ENCODE data around the gene NPTN.

The NPTN gene

DNA sequence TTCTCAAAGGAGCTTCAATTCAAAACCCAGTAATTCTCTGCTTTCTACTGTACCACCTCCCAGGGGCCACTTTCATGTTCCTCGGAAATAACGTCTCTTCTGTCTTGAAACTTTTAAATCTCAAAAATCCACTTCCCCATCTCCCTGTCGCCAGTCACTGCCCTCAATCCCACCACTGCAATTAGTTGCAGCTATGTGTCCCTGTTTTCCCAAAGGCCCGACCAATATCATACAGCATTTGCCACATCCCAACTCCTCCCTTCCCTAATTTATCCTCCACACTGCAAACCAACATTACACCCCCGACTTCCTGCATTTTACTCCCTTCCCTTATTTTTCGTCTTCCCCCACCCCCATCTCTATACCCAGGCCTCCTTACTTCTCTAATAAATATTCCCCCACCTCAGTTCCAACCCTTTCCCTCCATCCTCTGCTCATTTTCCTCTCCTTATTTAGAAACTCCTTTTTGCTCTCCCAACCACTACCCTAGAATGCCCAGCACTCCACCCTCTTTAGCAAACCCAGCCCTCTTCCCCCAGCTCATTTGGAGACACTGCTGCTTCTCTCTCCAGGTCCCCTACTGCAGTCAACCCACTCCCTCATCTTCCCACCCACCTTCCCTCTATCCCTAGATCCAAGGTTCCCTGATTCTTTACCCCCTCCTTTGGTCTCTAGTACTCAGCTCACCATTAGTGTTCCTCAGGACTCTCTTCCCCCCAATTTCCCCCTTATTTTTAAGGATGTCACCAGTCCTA is 1.1 kb downstream of the NPTN start:
- no peak for FAIRE-seq

DNA sequence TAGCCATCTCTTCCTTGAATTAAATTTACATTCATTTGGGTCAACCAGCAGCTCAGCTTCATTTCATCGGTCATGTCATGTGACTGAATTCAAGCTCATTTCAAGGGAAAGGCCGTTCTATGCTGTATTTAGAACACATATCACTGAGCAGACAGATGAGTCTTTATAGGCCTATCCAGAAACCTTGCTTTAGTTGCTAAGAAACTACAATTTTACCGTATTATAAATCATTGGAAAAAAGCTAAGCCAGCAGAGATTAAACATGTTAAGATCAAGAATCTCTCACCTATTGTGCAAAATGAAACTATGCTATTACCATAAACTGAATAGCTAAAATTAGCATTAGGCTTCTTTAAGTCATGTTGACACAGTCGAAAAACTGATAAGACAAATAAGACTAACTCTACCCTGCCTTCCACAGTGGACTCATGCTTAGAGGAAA is 2.2 kb downstream of the NPTN start:
- no peak for FAIRE-seq

- FAIRE-seq: no peak
Observed at GRCh38 chr15:73629798-73630429, 3.3 kb downstream of the NPTN start.

GRCh38 chr15:73628976-73629797 is 4.0 kb downstream of the NPTN start:
- FAIRE-seq: no peak

- FAIRE-seq: no peak
Observed at GRCh38 chr15:73628102-73628501, 5.1 kb downstream of the NPTN start.

- FAIRE-seq: no peak
Observed at GRCh38 chr15:73626072-73626471, 7.1 kb downstream of the NPTN start.

GRCh38 chr15:73624530-73624929 is 8.7 kb downstream of the NPTN start:
- no peak for FAIRE-seq

DNA sequence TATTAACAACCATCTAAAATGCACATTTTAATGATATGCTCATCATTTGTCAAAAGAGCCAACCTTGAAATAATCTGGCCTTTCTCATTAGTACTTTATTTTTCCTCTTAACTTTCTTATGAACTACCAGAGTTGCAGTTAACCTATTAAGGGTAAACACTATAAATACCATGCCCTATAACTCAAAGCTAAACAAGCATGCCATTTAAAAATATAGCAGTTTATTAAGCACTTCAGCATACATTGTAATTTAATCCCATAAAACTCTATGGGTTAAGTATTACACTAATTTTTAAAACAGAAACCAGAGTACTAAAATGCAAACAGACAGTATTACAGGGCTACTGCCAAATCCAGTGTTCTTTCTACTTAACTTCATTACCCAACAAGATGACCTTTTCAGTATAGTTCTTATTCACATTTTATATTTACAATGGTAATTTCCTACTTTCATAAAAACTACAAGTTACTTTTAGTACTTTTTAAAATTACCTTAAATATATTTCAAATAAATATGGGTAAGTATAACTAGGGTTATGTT is 11.8 kb downstream of the NPTN start:
- no peak for FAIRE-seq

- no peak for FAIRE-seq
Observed at GRCh38 chr15:73620078-73620477, 13.1 kb downstream of the NPTN start.

- FAIRE-seq: no peak
Observed at GRCh38 chr15:73617913-73618312, 15.3 kb downstream of the NPTN start.

GRCh38 chr15:73617301-73617831 is 15.8 kb downstream of the NPTN start:
- no peak for FAIRE-seq

GRCh38 chr15:73608941-73609340 is 24.2 kb downstream of the NPTN start:
- FAIRE-seq: no peak

DNA sequence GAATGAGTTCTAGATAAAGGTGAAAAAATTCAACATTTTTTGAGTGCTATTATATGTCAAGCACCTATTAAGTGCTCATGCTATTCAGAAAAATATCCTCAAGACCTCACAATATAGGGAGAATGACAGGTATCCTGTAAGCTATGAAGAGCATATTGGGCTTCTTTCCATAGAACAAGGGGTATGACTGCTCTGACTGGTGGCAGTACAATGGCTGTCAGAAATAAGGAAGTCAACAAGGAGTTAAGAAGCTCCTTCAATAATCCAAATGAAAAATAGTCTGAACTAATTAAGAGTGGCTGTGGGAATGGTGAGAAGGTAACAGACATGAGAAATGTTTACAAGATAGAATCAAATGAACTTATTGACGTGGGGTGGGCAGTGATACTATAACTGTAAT is 24.7 kb downstream of the NPTN start:
- FAIRE-seq: no peak

DNA sequence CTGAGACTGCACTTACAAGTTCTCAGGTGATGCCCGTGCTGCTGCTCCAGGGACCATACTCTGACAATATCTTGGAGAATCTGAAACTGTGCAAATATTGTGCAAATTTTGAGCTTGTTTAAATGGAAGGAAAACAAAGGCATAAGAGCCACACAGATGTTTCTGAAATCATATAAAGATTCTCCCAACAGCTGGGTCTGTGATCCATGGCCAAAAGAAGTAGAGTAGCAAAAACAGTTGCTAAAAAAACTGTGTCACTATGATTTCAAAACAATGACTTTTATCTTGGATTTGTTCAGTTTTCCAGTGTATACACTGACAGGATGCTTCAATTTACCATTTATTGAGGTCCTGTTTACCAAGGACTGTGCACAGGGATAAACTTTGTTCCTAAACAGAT is 25.3 kb downstream of the NPTN start:
- FAIRE-seq: no peak

GRCh38 chr15:73607405-73607804 is 25.8 kb downstream of the NPTN start:
- no peak for FAIRE-seq

- no peak for FAIRE-seq
Observed at GRCh38 chr15:73605759-73606436, 27.3 kb downstream of the NPTN start.

- FAIRE-seq: no peak
Observed at GRCh38 chr15:73604477-73604876, 28.7 kb downstream of the NPTN start.

DNA sequence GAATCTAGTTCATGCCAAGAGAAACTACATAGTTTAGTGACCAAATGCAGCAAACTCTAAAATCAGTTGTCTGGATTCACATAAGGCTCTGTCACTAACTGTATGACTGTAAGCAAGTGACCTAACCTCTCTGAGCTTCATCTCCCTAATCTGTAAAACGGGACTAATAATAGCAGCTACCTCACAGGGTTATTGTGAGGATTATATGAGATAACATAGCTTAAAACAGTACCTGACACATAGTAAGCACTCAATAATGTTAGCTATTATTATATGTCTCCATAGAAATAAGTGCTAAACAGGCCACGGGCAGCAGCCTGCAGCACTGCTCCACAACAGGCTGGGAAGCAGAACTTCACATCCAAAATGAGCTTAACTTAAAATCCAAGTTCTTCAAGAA is 30.2 kb downstream of the NPTN start:
- FAIRE-seq: no peak

DNA sequence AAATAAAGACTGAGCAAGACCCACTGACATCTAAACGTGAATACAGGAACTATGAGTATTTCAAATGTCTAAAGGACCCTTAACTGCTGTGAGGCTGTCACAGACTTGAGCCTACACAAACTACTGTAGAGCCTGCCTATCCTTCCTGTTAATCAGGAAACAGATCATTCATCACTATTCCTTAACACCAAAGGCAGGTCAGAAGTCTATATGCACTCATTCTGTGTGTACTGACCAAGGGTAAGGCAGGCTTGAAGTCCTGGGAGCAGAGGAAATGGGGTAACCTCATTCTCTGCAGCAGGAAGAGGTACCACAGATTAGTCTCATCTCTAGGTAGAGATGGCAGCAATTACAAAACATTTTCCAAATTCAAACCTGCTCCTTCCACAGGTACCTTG is 30.7 kb downstream of the NPTN start:
- no peak for FAIRE-seq

GRCh38 chr15:73601451-73602445 is 31.4 kb downstream of the NPTN start:
- FAIRE-seq: no peak
